ENCODE data around the gene GRM5. TPM values are rescaled to one million over a fixed set of nuclear protein-coding genes. Genes with fewer than 3 reads are reported as not detected.
"Not testable (repeated sequence)": the region's sequence is repeated elsewhere in the genome, so short reads cannot be mapped to it uniquely, and the experiment has no call there.

GRM5 gene
- total RNA-seq, 4 donors from 2014 or later = under 0.01 to 1.8 (median under 0.01) TPM; not detected in 1

- Histone ChIP-seq H3K27ac (no peak overlapping the region), H3K4me1 (no peaks in the 10 kb centered on the region), H3K36me3 (no peaks in the 10 kb centered on the region), H3K27me3 (no peaks in the 10 kb centered on the region), H3K9me3 (peaks cover 0 to 24% (median 0%) of the 10 kb centered on the region in 4 donors), H3K4me3 (no peak overlapping the region)
- TF ChIP-seq POLR2A (IDR thresholded peaks at IDR 0.05) (no peak), CTCF (IDR thresholded peaks at IDR 0.05) (no peak), EP300 (IDR thresholded peaks at IDR 0.05) (no peak)
- WGBS, 2 donors = 55 to 58% methylated on average over 3 of the region's 3 CpGs
- no peak for DNase-seq (ENCODE audit: low spot score in 2 of 2)
Measured at GRCh38 chr11:88886796-88887195, 179.0 kb downstream of the GRM5 start.

GRCh38 chr11:88882800-88883199 is 183.0 kb downstream of the GRM5 start:
- H3K27me3 ChIP-seq; DNase-seq (ENCODE audit: low spot score in 2 of 2); H3K36me3 ChIP-seq; H3K27ac ChIP-seq; H3K4me1 ChIP-seq; H3K4me3 ChIP-seq: not testable (repeated sequence)
- 82 to 84% methylated on average over 3 of the region's 3 CpGs for WGBS, 2 donors
- H3K9me3 ChIP-seq = peaks cover 0 to 23% (median 0%) of the 10 kb centered on the region in 4 donors

- Histone ChIP-seq H3K4me1 (no peaks in the 10 kb centered on the region), H3K9me3 (no peaks in the 10 kb centered on the region), H3K27me3 (no peaks in the 10 kb centered on the region), H3K4me3 (no peak overlapping the region), H3K27ac (no peak overlapping the region), H3K36me3 (no peaks in the 10 kb centered on the region)
- no peak for DNase-seq (ENCODE audit: low spot score in 2 of 2)
- no peak for TF ChIP-seq EP300 (IDR thresholded peaks at IDR 0.05)
- no peak for TF ChIP-seq CTCF (IDR thresholded peaks at IDR 0.05)
- no peak for TF ChIP-seq POLR2A (IDR thresholded peaks at IDR 0.05)
Measured at GRCh38 chr11:88861618-88862017, 204.2 kb downstream of the GRM5 start.

- DNase-seq (ENCODE audit: low spot score in 2 of 2) = not testable (repeated sequence)
- WGBS, 2 donors = 94% methylated on average over 4 of the region's 4 CpGs
Measured at GRCh38 chr11:88860431-88860830, 205.4 kb downstream of the GRM5 start.

GRCh38 chr11:88853963-88854362 is 211.8 kb downstream of the GRM5 start:
- not testable (repeated sequence) for H3K4me1 ChIP-seq; H3K9me3 ChIP-seq; H3K36me3 ChIP-seq; H3K27me3 ChIP-seq; DNase-seq (ENCODE audit: low spot score in 2 of 2); H3K27ac ChIP-seq; H3K4me3 ChIP-seq
- WGBS, 2 donors = 91 to 98% methylated on average over 2 of the region's 2 CpGs

More at GRCh38 chr11:88860431-88860830, 205.4 kb downstream of the GRM5 start:
- H3K27me3 ChIP-seq, H3K27ac ChIP-seq, H3K4me3 ChIP-seq, H3K9me3 ChIP-seq, H3K36me3 ChIP-seq, H3K4me1 ChIP-seq: not testable (repeated sequence)

GRCh38 chr11:88851547-88851946 is 214.2 kb downstream of the GRM5 start:
- H3K4me1 ChIP-seq; H3K27me3 ChIP-seq; H3K9me3 ChIP-seq; H3K36me3 ChIP-seq; H3K27ac ChIP-seq; DNase-seq (ENCODE audit: low spot score in 2 of 2); H3K4me3 ChIP-seq: not testable (repeated sequence)

GRCh38 chr11:88849773-88850172 is 216.0 kb downstream of the GRM5 start:
- H3K36me3 ChIP-seq; H3K9me3 ChIP-seq; H3K27ac ChIP-seq; H3K4me3 ChIP-seq; H3K27me3 ChIP-seq; H3K4me1 ChIP-seq; DNase-seq (ENCODE audit: low spot score in 2 of 2): not testable (repeated sequence)
- WGBS, 2 donors = 95 to 97% methylated on average over 6 of the region's 6 CpGs

- H3K4me1 ChIP-seq = no peaks in the 10 kb centered on the region
- H3K9me3 ChIP-seq = no peaks in the 10 kb centered on the region
- DNase-seq (ENCODE audit: low spot score in 2 of 2) = no peak
- H3K27ac ChIP-seq = no peak overlapping the region
- H3K4me3 ChIP-seq = no peak overlapping the region
- H3K27me3 ChIP-seq = no peaks in the 10 kb centered on the region
- no peaks in the 10 kb centered on the region for H3K36me3 ChIP-seq
- TF ChIP-seq EP300 (IDR thresholded peaks at IDR 0.05) (no peak), POLR2A (IDR thresholded peaks at IDR 0.05) (no peak), CTCF (IDR thresholded peaks at IDR 0.05) (no peak)
- 96% methylated on average over 1 of the region's 1 CpG for WGBS, 2 donors
Measured at GRCh38 chr11:88849368-88849767, 216.4 kb downstream of the GRM5 start.

- H3K9me3 ChIP-seq; H3K27me3 ChIP-seq; H3K4me3 ChIP-seq; H3K4me1 ChIP-seq; H3K36me3 ChIP-seq; H3K27ac ChIP-seq; DNase-seq (ENCODE audit: low spot score in 2 of 2): not testable (repeated sequence)
- 22% methylated on average over 1 of the region's 1 CpG for WGBS, 2 donors
Measured at GRCh38 chr11:88846266-88846665, 219.5 kb downstream of the GRM5 start.

GRCh38 chr11:88844941-88845340 is 220.8 kb downstream of the GRM5 start:
- H3K9me3 ChIP-seq = not testable (repeated sequence)
- WGBS, 2 donors = 90 to 97% methylated on average over 3 of the region's 3 CpGs

GRCh38 chr11:88843766-88844426 is 221.9 kb downstream of the GRM5 start:
- not testable (repeated sequence) for H3K27me3 ChIP-seq

More at GRCh38 chr11:88844941-88845340, 220.8 kb downstream of the GRM5 start:
- not testable (repeated sequence) for H3K4me3 ChIP-seq; H3K27ac ChIP-seq; H3K27me3 ChIP-seq; DNase-seq (ENCODE audit: low spot score in 2 of 2); H3K36me3 ChIP-seq; H3K4me1 ChIP-seq

More at GRCh38 chr11:88843766-88844426, 221.9 kb downstream of the GRM5 start:
- not testable (repeated sequence) for H3K36me3 ChIP-seq; H3K4me3 ChIP-seq; DNase-seq (ENCODE audit: low spot score in 2 of 2); H3K27ac ChIP-seq; H3K9me3 ChIP-seq; H3K4me1 ChIP-seq
- WGBS, 2 donors = 64 to 71% methylated on average over 1 of the region's 1 CpG

Data from tibial nerve (tissue), 4 donors.